Myocyte (in vitro differentiated cells): Measurements from ENCODE around the gene ARHGEF11. TPM values are rescaled to one million over a fixed set of nuclear protein-coding genes. Genes with fewer than 3 reads are reported as not detected.

Experiments used
- DNase-seq: peaks from one replicate; pipeline ENCODE4 v3.0.0-alpha.2; 2012; ENCODE audit warnings: low read depth
- total RNA-seq: library from RNA; depleted of rRNA; stranded (reverse); fragments of >200 nt; gene quantifications from 2 replicates; pipeline ENCODE4 v1.2.3, GENCODE V29; 2014

ARHGEF11 gene
- total RNA-seq, 1 donor from 2014 or later = 19.3 TPM

- DNase-seq = peak; percentile 44
These were observed 44.2 kb downstream of the ARHGEF11 start for GRCh38 chr1:157001304-157001703.

GRCh38 chr1:157000686-157001085 lies 44.9 kb downstream of the ARHGEF11 start:
- no peak for DNase-seq

GRCh38 chr1:156999596-157000320 lies 45.8 kb downstream of the ARHGEF11 start:
- peak; percentile 66 for DNase-seq

GRCh38 chr1:156998840-156999500 lies 46.6 kb downstream of the ARHGEF11 start:
- no peak for DNase-seq

- DNase-seq = no peak
These were observed 47.2 kb downstream of the ARHGEF11 start for GRCh38 chr1:156998301-156998700.

- DNase-seq = no peak
These were observed 50.1 kb downstream of the ARHGEF11 start for GRCh38 chr1:156995412-156995811.

- DNase-seq = no peak
These were observed 51.3 kb downstream of the ARHGEF11 start for GRCh38 chr1:156994277-156994676.

- DNase-seq = peak; percentile 18
These were observed 52.0 kb downstream of the ARHGEF11 start for GRCh38 chr1:156993426-156994147.

GRCh38 chr1:156992215-156992614 lies 53.3 kb downstream of the ARHGEF11 start:
- DNase-seq = no peak

GRCh38 chr1:156987715-156988114 lies 57.8 kb downstream of the ARHGEF11 start:
- DNase-seq = no peak

- DNase-seq = no peak
These were observed 65.0 kb downstream of the ARHGEF11 start for GRCh38 chr1:156980551-156980950.

GRCh38 chr1:156975084-156975483 lies 70.5 kb downstream of the ARHGEF11 start:
- DNase-seq = no peak

- DNase-seq = no peak
These were observed 72.1 kb downstream of the ARHGEF11 start for GRCh38 chr1:156973417-156973816.

GRCh38 chr1:156970017-156970416 lies 75.5 kb downstream of the ARHGEF11 start:
- DNase-seq = no peak

GRCh38 chr1:156969496-156969895 lies 76.0 kb downstream of the ARHGEF11 start:
- DNase-seq = no peak

GRCh38 chr1:156964441-156964840 lies 81.1 kb downstream of the ARHGEF11 start:
- DNase-seq = no peak

GRCh38 chr1:156963621-156964020 lies 81.9 kb downstream of the ARHGEF11 start:
- no peak for DNase-seq

- peak; percentile 19 for DNase-seq
These were observed 83.8 kb downstream of the ARHGEF11 start for GRCh38 chr1:156961709-156962108.

- DNase-seq = no peak
These were observed 85.6 kb downstream of the ARHGEF11 start for GRCh38 chr1:156959925-156960324.

GRCh38 chr1:156959414-156959813 lies 86.1 kb downstream of the ARHGEF11 start:
- DNase-seq = peak; percentile 42

- DNase-seq = peak; percentile 47
These were observed 87.3 kb downstream of the ARHGEF11 start for GRCh38 chr1:156958247-156958714.

- DNase-seq = no peak
These were observed 87.9 kb downstream of the ARHGEF11 start for GRCh38 chr1:156957634-156958033.
